ENCODE results near the gene CTDP1. TPM values are rescaled to one million over a fixed set of nuclear protein-coding genes. Genes with fewer than 3 reads are reported as not detected.

Gene CTDP1
- total RNA-seq, 1 experiment from 2014 or later, result 20.3 TPM

DNA sequence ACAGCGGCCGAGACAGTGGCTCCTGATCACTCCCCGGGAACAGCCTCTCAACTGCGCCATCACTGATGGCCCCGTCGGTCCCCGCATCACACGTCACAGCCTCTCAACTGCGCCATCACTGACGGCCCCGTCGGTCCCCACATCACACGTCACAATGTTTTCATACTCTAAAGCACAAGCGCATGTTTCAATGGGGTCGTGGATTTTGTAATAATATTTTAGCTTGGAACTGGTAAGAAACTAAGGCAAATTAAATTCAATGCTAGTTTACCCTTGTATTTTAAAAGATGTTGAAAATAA is 44.2 kb upstream of the CTDP1 start:
- Mint-ChIP-seq H3K27ac (ENCODE audit: low read depth, unreplicated experiment) (no peak overlapping the region), H3K27me3 (ENCODE audit: insufficient read depth, unreplicated experiment) (no peaks in the 10 kb centered on the region), H3K4me1 (ENCODE audit: insufficient read depth, unreplicated experiment) (no peaks in the 10 kb centered on the region), H3K4me3 (ENCODE audit: unreplicated experiment) (no peak overlapping the region), H3K36me3 (ENCODE audit: insufficient read depth, unreplicated experiment) (peaks cover 6% of the 10 kb centered on the region), H3K9me3 (ENCODE audit: unreplicated experiment) (peaks cover 22% of the 10 kb centered on the region)
- DNase-seq (ENCODE audit: unreplicated experiment), result no peak
- ChIA-PET POLR2A (no interaction called here), CTCF (no interaction called here)
- TF ChIP-seq, protein P1, sequence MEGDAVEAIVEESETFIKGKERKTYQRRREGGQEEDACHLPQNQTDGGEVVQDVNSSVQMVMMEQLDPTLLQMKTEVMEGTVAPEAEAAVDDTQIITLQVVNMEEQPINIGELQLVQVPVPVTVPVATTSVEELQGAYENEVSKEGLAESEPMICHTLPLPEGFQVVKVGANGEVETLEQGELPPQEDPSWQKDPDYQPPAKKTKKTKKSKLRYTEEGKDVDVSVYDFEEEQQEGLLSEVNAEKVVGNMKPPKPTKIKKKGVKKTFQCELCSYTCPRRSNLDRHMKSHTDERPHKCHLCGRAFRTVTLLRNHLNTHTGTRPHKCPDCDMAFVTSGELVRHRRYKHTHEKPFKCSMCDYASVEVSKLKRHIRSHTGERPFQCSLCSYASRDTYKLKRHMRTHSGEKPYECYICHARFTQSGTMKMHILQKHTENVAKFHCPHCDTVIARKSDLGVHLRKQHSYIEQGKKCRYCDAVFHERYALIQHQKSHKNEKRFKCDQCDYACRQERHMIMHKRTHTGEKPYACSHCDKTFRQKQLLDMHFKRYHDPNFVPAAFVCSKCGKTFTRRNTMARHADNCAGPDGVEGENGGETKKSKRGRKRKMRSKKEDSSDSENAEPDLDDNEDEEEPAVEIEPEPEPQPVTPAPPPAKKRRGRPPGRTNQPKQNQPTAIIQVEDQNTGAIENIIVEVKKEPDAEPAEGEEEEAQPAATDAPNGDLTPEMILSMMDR (IDR thresholded peaks at IDR 0.05; ENCODE audit: unreplicated experiment), result no peak
- no TSS peak for BruUV-seq (replicated peaks)
- intact Hi-C loops (cut with micrococcal nuclease), result no loop called here

DNA sequence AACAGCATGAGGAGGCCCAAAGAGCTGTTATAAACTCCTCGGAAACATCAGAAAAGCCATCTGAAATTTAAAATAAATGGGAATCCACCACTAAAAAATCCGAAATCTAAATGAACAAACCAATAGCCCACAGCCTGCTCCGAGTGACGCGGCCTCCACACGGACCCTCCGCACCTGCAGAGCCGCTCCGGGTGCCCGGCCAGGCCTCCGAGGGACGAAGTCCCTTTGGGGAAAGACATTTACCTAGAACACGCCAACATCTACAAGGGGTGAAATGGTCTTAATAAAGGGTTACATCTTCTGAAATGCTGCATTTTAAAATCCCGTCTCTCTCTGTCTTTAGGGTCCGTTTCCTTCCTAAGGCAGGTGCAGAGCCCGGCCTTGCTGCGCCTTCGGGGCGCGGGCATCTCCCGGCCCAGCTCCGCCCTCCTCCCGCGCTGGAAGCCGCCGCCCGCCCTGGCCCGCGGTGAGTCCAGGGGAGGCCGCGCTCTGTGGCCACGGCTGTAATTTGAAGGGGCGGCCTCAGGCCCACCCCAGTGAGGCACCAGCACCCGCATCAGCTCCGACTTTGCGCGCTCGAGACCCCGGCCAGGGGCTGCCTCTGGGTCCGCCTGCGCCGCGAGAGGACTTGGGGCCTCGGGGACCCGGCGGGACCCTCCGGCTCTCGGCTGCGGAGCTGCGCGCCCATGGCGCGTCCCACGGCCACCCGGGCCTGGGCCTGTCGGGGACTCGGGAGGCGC is 42.3 kb upstream of the CTDP1 start:
- BruUV-seq (replicated peaks), result no TSS peak
- H3K36me3 Mint-ChIP-seq (ENCODE audit: insufficient read depth, unreplicated experiment), result peaks cover 6% of the 10 kb centered on the region
- no peak overlapping the region for H3K4me3 Mint-ChIP-seq (ENCODE audit: unreplicated experiment)
- H3K9me3 Mint-ChIP-seq (ENCODE audit: unreplicated experiment), result peaks cover 13% of the 10 kb centered on the region
- no peaks in the 10 kb centered on the region for H3K27me3 Mint-ChIP-seq (ENCODE audit: insufficient read depth, unreplicated experiment)
- DNase-seq (ENCODE audit: unreplicated experiment), result no peak
- intact Hi-C loops (cut with micrococcal nuclease), result no loop called here
- POLR2A ChIA-PET, result no interaction called here
- TF ChIP-seq, protein P1 (IDR thresholded peaks at IDR 0.05; ENCODE audit: unreplicated experiment), result no peak
- no peak overlapping the region for H3K27ac Mint-ChIP-seq (ENCODE audit: low read depth, unreplicated experiment)
- H3K4me1 Mint-ChIP-seq (ENCODE audit: insufficient read depth, unreplicated experiment), result peaks cover under 1% of the 10 kb centered on the region
- CTCF ChIA-PET, result interaction anchor here (0.9 kb wide), 1 partner anchor 23 kb away, joined by 3 read pairs; no protein-coding TSS in a partner anchor

DNA sequence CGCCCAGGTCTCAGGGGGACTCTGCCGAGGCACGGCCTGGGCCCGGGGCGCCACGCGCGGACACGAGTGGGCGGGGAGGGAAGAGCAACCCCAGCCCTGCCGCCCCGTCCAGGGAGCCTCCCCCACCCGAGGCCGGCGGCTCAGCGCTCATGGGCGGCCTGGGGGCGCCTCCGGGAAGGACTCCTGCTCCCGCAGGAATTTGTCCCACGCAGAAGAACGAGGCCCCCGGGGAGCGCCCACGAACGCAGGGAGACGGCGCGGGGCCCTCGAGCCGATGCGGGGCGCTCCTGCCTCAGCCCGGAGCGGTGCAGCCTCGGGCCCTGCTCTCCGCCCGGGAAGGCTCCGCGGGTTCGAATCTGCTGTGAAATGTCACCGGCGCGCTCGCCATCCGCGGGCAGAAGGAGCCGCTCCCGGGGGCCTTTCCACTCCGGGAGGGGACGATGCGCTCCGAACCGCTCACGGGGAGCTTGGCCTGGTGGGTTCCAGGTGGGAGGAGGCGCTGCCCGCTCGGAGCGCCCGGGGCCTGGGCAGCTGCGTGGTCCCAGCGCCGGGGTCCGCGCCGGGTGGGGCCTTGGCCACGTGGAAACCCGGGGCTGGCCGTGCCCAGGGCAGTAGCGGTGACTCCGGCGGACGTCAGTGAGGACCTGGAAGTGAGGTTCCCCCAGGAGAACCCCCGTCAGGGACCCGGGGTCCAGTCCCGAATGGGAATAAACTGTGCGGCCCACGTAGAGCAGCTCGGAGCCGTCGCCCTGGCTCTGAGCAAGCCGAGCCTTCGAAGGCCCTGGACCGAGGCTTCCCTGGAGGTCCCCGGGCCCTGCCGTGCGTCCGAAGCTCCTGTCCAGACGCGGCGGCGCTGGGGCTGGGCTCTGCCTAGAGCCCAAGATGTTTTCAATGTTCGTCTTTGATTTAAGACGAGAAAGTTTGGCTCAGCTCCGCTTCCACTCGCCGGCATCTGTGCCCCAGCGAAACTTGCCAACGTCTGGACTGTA is 41.4 kb upstream of the CTDP1 start:
- TF ChIP-seq, protein P1 (IDR thresholded peaks at IDR 0.05; ENCODE audit: unreplicated experiment), result no peak

More for the DNA sequence above, 41.4 kb upstream of the CTDP1 start:
- POLR2A ChIA-PET, result no interaction called here
- Mint-ChIP-seq H3K9me3 (ENCODE audit: unreplicated experiment) (peaks cover 10% of the 10 kb centered on the region), H3K36me3 (ENCODE audit: insufficient read depth, unreplicated experiment) (peaks cover 6% of the 10 kb centered on the region), H3K27me3 (ENCODE audit: insufficient read depth, unreplicated experiment) (no peaks in the 10 kb centered on the region), H3K4me3 (ENCODE audit: unreplicated experiment) (no peak overlapping the region), H3K27ac (ENCODE audit: low read depth, unreplicated experiment) (no peak overlapping the region), H3K4me1 (ENCODE audit: insufficient read depth, unreplicated experiment) (peaks cover 6% of the 10 kb centered on the region)
- DNase-seq (ENCODE audit: unreplicated experiment), result no peak
- BruUV-seq (replicated peaks), result no TSS peak
- intact Hi-C loops (cut with micrococcal nuclease), result no loop called here
- CTCF ChIA-PET, result interaction anchor here (0.9 kb wide), 1 partner anchor 22 kb away, joined by 3 read pairs; no protein-coding TSS in a partner anchor
